Vagina (tissue), 2 donors: ENCODE data around the gene DENND2C.

Source experiments
- POLR2A ChIP-seq, 2 donors: fragments of 450-650 bp; IDR thresholded peaks; one replicate each; pipeline ENCODE4 v1.6.1; 2017; ENCODE audit warnings: antibody characterized with exemption in 2 of 2, mild to moderate bottlenecking in 2 of 2, moderate library complexity in 2 of 2
- POLR2AphosphoS5 ChIP-seq, 2 donors: sonication (generic); formaldehyde crosslinking; IDR thresholded peaks; one replicate each; pipeline ENCODE4 v1.9.0; 2017; ENCODE audit warnings: antibody characterized with exemption in 2 of 2, mild to moderate bottlenecking in 2 of 2, low read depth in 1 of 2; ENCODE audit not compliant: insufficient read depth in 1 of 2
- TF ChIP-seq, protein P1 (sequence below), 3 experiments: fragments of 450-650 bp in 2 of 3; fragments of 200-600 bp in 1 of 3; sonication (generic) in 1 of 3; IDR thresholded peaks; one replicate each; pipeline ENCODE4 v1.5.1; 2017 to 2019; ENCODE audit warnings: antibody characterized with exemption in 3 of 3, mild to moderate bottlenecking in 2 of 3, moderate library complexity in 2 of 3

DNA sequence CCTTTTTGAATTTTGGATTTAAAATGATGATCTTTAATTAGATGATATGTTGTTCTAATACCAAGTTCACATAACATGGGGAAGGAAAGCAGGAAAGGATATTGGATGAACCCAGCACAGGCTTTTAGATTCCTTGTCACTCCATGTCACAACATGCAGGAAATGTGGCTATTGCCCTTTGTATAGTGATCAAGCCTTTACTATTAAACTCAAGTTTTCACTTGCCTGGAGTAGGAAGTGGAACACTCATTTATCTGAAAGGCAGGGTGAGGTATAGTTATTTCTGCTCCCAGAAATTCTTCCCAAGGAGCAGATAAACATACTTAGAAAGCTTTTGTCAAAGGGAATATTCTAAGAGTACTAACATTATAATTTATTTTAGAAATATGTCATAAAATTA lies 51.2 kb downstream of the DENND2C start:
- TF ChIP-seq POLR2A (IDR thresholded peaks at IDR 0.05), result no peak
- TF ChIP-seq, protein P1, sequence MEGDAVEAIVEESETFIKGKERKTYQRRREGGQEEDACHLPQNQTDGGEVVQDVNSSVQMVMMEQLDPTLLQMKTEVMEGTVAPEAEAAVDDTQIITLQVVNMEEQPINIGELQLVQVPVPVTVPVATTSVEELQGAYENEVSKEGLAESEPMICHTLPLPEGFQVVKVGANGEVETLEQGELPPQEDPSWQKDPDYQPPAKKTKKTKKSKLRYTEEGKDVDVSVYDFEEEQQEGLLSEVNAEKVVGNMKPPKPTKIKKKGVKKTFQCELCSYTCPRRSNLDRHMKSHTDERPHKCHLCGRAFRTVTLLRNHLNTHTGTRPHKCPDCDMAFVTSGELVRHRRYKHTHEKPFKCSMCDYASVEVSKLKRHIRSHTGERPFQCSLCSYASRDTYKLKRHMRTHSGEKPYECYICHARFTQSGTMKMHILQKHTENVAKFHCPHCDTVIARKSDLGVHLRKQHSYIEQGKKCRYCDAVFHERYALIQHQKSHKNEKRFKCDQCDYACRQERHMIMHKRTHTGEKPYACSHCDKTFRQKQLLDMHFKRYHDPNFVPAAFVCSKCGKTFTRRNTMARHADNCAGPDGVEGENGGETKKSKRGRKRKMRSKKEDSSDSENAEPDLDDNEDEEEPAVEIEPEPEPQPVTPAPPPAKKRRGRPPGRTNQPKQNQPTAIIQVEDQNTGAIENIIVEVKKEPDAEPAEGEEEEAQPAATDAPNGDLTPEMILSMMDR (IDR thresholded peaks at IDR 0.05), result no peak
- peak in 1 of 2 donors; percentile 80 for TF ChIP-seq POLR2AphosphoS5 (IDR thresholded peaks at IDR 0.05; ENCODE audit: insufficient read depth in 1 of 2, low read depth in 1 of 2)
